Muscle layer of duodenum (tissue), 2 donors: ENCODE results near the gene EPM2AIP1.
"Not testable (repeated sequence)": the region's sequence is repeated elsewhere in the genome, so short reads cannot be mapped to it uniquely, and the experiment has no call there.

ENCODE experiments used
- H3K27ac ChIP-seq: one replicate; pipeline ENCODE4 v1.7.0; 2013; ENCODE audit warnings: mild to moderate bottlenecking, low read length
- H3K27me3 ChIP-seq: one replicate; pipeline ENCODE4 v1.7.0; 2013; ENCODE audit warnings: low read depth, mild to moderate bottlenecking, control low read depth, low read length
- H3K36me3 ChIP-seq, 2 donors: one replicate each; pipeline ENCODE4 v1.7.0; 2013; ENCODE audit warnings: low read length in 2 of 2, control low read depth in 1 of 2, mild to moderate bottlenecking in 1 of 2; ENCODE audit not compliant: insufficient read depth in 2 of 2, control insufficient read depth in 1 of 2
- H3K4me1 ChIP-seq, 2 donors: one replicate each; pipeline ENCODE4 v1.7.0; 2013; ENCODE audit warnings: low read length in 2 of 2, mild to moderate bottlenecking in 2 of 2, control low read depth in 1 of 2, moderate library complexity in 1 of 2; ENCODE audit not compliant: insufficient read depth in 2 of 2, control insufficient read depth in 1 of 2
- H3K4me3 ChIP-seq, 2 donors: one replicate each; pipeline ENCODE4 v1.7.0; 2013; ENCODE audit warnings: low read length in 2 of 2, low read depth in 1 of 2, mild to moderate bottlenecking in 1 of 2
- H3K9me3 ChIP-seq, 2 donors: one replicate each; pipeline ENCODE4 v1.7.0; 2013; ENCODE audit warnings: low read length in 2 of 2, control low read depth in 1 of 2, mild to moderate bottlenecking in 1 of 2; ENCODE audit not compliant: control insufficient read depth in 1 of 2
- donor health status: healthy.

The EPM2AIP1 gene

GRCh38 chr3:36992806-36993325, at the start of gene EPM2AIP1:
Gene EPM2AIP1, minus strand, starts transcription at chr3:36993131. Its CDS starts 54 bp downstream, at chr3:36993077.
- peak within 1 kb of the TSS; percentile 93 for H3K27ac ChIP-seq
- H3K27me3 ChIP-seq, result no peaks in the 10 kb centered on the region
- H3K4me1 ChIP-seq, result peaks cover 34 to 49% of the 10 kb centered on the region in 2 donors

GRCh38 chr3:37042712-37043111, 49.8 kb upstream of the EPM2AIP1 start:
- not testable (repeated sequence) for H3K4me1 ChIP-seq, H3K27me3 ChIP-seq, H3K27ac ChIP-seq, H3K4me3 ChIP-seq, H3K9me3 ChIP-seq
- H3K36me3 ChIP-seq, result peaks cover 24 to 30% of the 10 kb centered on the region in 2 donors

More at GRCh38 chr3:36992806-36993325, at the start of gene EPM2AIP1:
- Histone ChIP-seq H3K9me3 (no peaks in the 10 kb centered on the region), H3K36me3 (peaks cover 20 to 23% of the 10 kb centered on the region in 2 donors), H3K4me3 (peak within 1 kb of the TSS; percentile 89 to 93)

GRCh38 chr3:37041546-37042195, 48.7 kb upstream of the EPM2AIP1 start:
- Histone ChIP-seq H3K36me3 (peaks cover 15 to 23% of the 10 kb centered on the region in 2 donors), H3K27me3 (no peaks in the 10 kb centered on the region), H3K4me1 (peaks cover 0 to 9% of the 10 kb centered on the region in 2 donors), H3K4me3 (no peak overlapping the region), H3K27ac (no peak overlapping the region), H3K9me3 (no peaks in the 10 kb centered on the region)

GRCh38 chr3:37040231-37040630, 47.3 kb upstream of the EPM2AIP1 start:
- Histone ChIP-seq H3K9me3 (peaks cover 0 to 3% of the 10 kb centered on the region in 2 donors), H3K4me1 (peaks cover 0 to 9% of the 10 kb centered on the region in 2 donors), H3K27ac (no peak overlapping the region), H3K4me3 (no peak overlapping the region), H3K27me3 (no peaks in the 10 kb centered on the region), H3K36me3 (peaks cover 20 to 23% of the 10 kb centered on the region in 2 donors)

- Histone ChIP-seq H3K27me3 (no peaks in the 10 kb centered on the region), H3K4me3 (no peak overlapping the region), H3K4me1 (peaks cover 0 to 9% of the 10 kb centered on the region in 2 donors), H3K27ac (no peak overlapping the region), H3K9me3 (peaks cover 0 to 3% of the 10 kb centered on the region in 2 donors), H3K36me3 (peaks cover 20 to 23% of the 10 kb centered on the region in 2 donors)
Observed at GRCh38 chr3:37039161-37039846, 46.4 kb upstream of the EPM2AIP1 start.

- H3K36me3 ChIP-seq, result peaks cover 27 to 28% of the 10 kb centered on the region in 2 donors
- H3K27ac ChIP-seq, result no peak overlapping the region
- H3K4me3 ChIP-seq, result no peak overlapping the region
- peaks cover 0 to 9% of the 10 kb centered on the region in 2 donors for H3K4me1 ChIP-seq
- peaks cover 0 to 3% of the 10 kb centered on the region in 2 donors for H3K9me3 ChIP-seq
- H3K27me3 ChIP-seq, result no peaks in the 10 kb centered on the region
Observed at GRCh38 chr3:37037352-37037751, 44.4 kb upstream of the EPM2AIP1 start.

GRCh38 chr3:37032961-37033360, 40.0 kb upstream of the EPM2AIP1 start:
- peaks cover 0 to 14% of the 10 kb centered on the region in 2 donors for H3K4me1 ChIP-seq
- H3K36me3 ChIP-seq, result peaks cover 23% of the 10 kb centered on the region in 2 donors
- H3K9me3 ChIP-seq, result peaks cover 0 to 3% of the 10 kb centered on the region in 2 donors
- no peak overlapping the region for H3K4me3 ChIP-seq
- H3K27me3 ChIP-seq, result no peaks in the 10 kb centered on the region
- no peak overlapping the region for H3K27ac ChIP-seq

GRCh38 chr3:37031096-37031682, 38.3 kb upstream of the EPM2AIP1 start:
- H3K27me3 ChIP-seq, result no peaks in the 10 kb centered on the region
- peaks cover 0 to 14% of the 10 kb centered on the region in 2 donors for H3K4me1 ChIP-seq
- H3K4me3 ChIP-seq, result no peak overlapping the region
- H3K36me3 ChIP-seq, result peaks cover 23 to 35% of the 10 kb centered on the region in 2 donors
- peaks cover 0 to 3% of the 10 kb centered on the region in 2 donors for H3K9me3 ChIP-seq
- peak overlapping the region; percentile 6 for H3K27ac ChIP-seq

GRCh38 chr3:37030588-37030987, 37.7 kb upstream of the EPM2AIP1 start:
- Histone ChIP-seq H3K36me3 (peaks cover 29 to 35% of the 10 kb centered on the region in 2 donors), H3K27me3 (no peaks in the 10 kb centered on the region), H3K4me1 (peaks cover 0 to 14% of the 10 kb centered on the region in 2 donors), H3K4me3 (no peak overlapping the region), H3K9me3 (no peaks in the 10 kb centered on the region), H3K27ac (peak overlapping the region; percentile 6)

- H3K4me1 ChIP-seq, result peaks cover 0 to 14% of the 10 kb centered on the region in 2 donors
- H3K27ac ChIP-seq, result no peak overlapping the region
- no peaks in the 10 kb centered on the region for H3K9me3 ChIP-seq
- H3K4me3 ChIP-seq, result no peak overlapping the region
- no peaks in the 10 kb centered on the region for H3K27me3 ChIP-seq
- H3K36me3 ChIP-seq, result peaks cover 30 to 36% of the 10 kb centered on the region in 2 donors
Observed at GRCh38 chr3:37029516-37030163, 36.7 kb upstream of the EPM2AIP1 start.

- Histone ChIP-seq H3K27ac (no peak overlapping the region), H3K36me3 (peaks cover 29 to 34% of the 10 kb centered on the region in 2 donors), H3K27me3 (no peaks in the 10 kb centered on the region), H3K4me1 (peaks cover 0 to 14% of the 10 kb centered on the region in 2 donors), H3K9me3 (no peaks in the 10 kb centered on the region), H3K4me3 (no peak overlapping the region)
Observed at GRCh38 chr3:37029111-37029510, 36.2 kb upstream of the EPM2AIP1 start.
